Adipocyte (in vitro differentiated cells): ENCODE measurements around the gene ODF2.
"Not testable (repeated sequence)": the region's sequence is repeated elsewhere in the genome, so short reads cannot be mapped to it uniquely, and the experiment has no call there.

Experiments
- DNase-seq: peaks from one replicate; pipeline ENCODE4 v3.0.0-alpha.2; 2015; ENCODE audit warnings: low read depth
- H3K27me3 ChIP-seq: replicated peaks from 2 replicates; pipeline ENCODE4 v1.7.0; 2013; ENCODE audit warnings: mild to moderate bottlenecking, low read length, moderate library complexity; ENCODE audit not compliant: control insufficient read depth, insufficient read depth
- H3K36me3 ChIP-seq: 2 replicates; pipeline ENCODE4 v1.7.0; 2013; ENCODE audit warnings: low read length, mild to moderate bottlenecking, moderate library complexity; ENCODE audit not compliant: control insufficient read depth, insufficient read depth, severe bottlenecking
- H3K4me1 ChIP-seq: 2 replicates; pipeline ENCODE4 v1.7.0; 2013; ENCODE audit warnings: mild to moderate bottlenecking, low read length, moderate library complexity; ENCODE audit not compliant: control insufficient read depth, insufficient read depth
- H3K4me3 ChIP-seq: 2 replicates; pipeline ENCODE4 v1.7.0; 2013; ENCODE audit warnings: mild to moderate bottlenecking, low read length, moderate library complexity
- H3K9ac ChIP-seq: 2 replicates; pipeline ENCODE4 v1.7.0; 2013; ENCODE audit warnings: mild to moderate bottlenecking, low read length, moderate library complexity
- H3K9me3 ChIP-seq: 2 replicates; pipeline ENCODE4 v1.7.0; 2013; ENCODE audit warnings: mild to moderate bottlenecking, low read length, moderate library complexity; ENCODE audit not compliant: control insufficient read depth

The ODF2 gene

DNA sequence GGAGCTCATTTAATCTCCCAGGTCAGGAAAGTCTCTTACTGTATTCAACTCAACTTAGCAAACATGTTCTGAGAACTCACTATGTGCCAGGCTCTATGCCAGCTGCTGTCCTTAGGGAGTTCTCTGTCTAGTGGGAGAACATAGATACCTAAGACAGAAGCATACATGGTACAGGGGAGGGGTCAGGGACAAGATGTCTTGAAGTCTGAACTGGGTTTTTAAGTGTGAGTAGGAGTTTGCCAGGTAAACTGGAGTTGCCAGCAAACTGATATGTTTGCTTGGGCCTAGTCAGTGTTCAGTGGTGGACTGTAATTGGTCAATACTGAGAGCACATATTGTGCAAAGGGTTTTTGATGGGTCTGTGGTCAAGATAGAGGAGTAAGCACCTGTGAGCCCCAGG, 30.4 kb downstream of the ODF2 start:
- Histone ChIP-seq H3K36me3 (peaks cover 61% of the 10 kb centered on the region), H3K4me1 (no peaks in the 10 kb centered on the region), H3K4me3 (no peak overlapping the region), H3K9me3 (no peaks in the 10 kb centered on the region), H3K27me3 (no peaks in the 10 kb centered on the region), H3K9ac (no peak overlapping the region)
- DNase-seq = no peak

GRCh38 chr9:128493424-128493823, 37.6 kb downstream of the ODF2 start:
- DNase-seq = no peak
- Histone ChIP-seq H3K4me3 (no peak overlapping the region), H3K27me3 (no peaks in the 10 kb centered on the region), H3K36me3 (peaks cover 40% of the 10 kb centered on the region), H3K9ac (no peak overlapping the region), H3K9me3 (no peaks in the 10 kb centered on the region), H3K4me1 (no peaks in the 10 kb centered on the region)

DNA sequence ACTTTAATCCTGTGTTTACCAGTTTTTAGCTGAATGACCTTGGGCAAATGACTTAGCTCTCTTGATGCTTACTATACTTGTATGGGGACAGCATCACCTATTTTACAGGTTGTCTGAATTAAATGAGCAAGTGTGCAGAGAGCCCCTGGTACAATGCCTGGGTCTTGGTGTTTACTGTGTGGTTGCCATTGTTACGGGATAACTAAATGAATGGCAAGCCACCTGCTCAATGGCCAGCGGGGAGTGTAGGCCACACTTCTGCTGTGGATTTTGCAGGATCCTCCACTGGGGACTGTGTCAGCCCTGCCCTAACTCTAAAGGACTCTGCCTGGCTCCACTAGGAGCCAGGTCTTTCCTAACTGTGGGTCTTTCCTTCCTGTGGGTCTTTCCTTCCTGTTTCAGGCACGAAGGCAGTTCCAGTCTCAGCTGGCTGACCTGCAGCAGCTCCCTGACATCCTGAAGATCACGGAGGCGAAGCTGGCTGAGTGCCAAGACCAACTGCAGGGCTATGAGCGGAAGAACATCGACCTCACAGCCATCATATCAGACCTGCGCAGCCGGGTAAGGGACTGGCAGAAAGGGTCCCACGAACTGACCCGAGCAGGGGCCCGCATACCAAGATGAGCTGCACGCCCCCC, 38.4 kb downstream of the ODF2 start:
- no peaks in the 10 kb centered on the region for H3K27me3 ChIP-seq
- H3K4me3 ChIP-seq = no peak overlapping the region
- H3K4me1 ChIP-seq = no peaks in the 10 kb centered on the region
- no peak overlapping the region for H3K9ac ChIP-seq
- no peak for DNase-seq
- no peaks in the 10 kb centered on the region for H3K9me3 ChIP-seq
- peaks cover 45% of the 10 kb centered on the region for H3K36me3 ChIP-seq

- Histone ChIP-seq H3K27me3 (no peaks in the 10 kb centered on the region), H3K4me1 (no peaks in the 10 kb centered on the region), H3K9me3 (no peaks in the 10 kb centered on the region), H3K9ac (no peak overlapping the region), H3K36me3 (peaks cover 42% of the 10 kb centered on the region), H3K4me3 (no peak overlapping the region)
- no peak for DNase-seq
Observed at GRCh38 chr9:128494746-128495129, 38.9 kb downstream of the ODF2 start.

- no peak overlapping the region for H3K4me3 ChIP-seq
- H3K9ac ChIP-seq = no peak overlapping the region
- no peaks in the 10 kb centered on the region for H3K27me3 ChIP-seq
- peaks cover 45% of the 10 kb centered on the region for H3K36me3 ChIP-seq
- peaks cover 2% of the 10 kb centered on the region for H3K4me1 ChIP-seq
- no peak for DNase-seq
- no peaks in the 10 kb centered on the region for H3K9me3 ChIP-seq
Observed at GRCh38 chr9:128495296-128495695, 39.5 kb downstream of the ODF2 start.

GRCh38 chr9:128495804-128496417, 40.1 kb downstream of the ODF2 start:
- H3K9me3 ChIP-seq = no peaks in the 10 kb centered on the region
- H3K4me3 ChIP-seq = no peak overlapping the region
- peaks cover 41% of the 10 kb centered on the region for H3K36me3 ChIP-seq
- H3K4me1 ChIP-seq = peaks cover 8% of the 10 kb centered on the region
- no peaks in the 10 kb centered on the region for H3K27me3 ChIP-seq
- no peak overlapping the region for H3K9ac ChIP-seq
- DNase-seq = no peak

DNA sequence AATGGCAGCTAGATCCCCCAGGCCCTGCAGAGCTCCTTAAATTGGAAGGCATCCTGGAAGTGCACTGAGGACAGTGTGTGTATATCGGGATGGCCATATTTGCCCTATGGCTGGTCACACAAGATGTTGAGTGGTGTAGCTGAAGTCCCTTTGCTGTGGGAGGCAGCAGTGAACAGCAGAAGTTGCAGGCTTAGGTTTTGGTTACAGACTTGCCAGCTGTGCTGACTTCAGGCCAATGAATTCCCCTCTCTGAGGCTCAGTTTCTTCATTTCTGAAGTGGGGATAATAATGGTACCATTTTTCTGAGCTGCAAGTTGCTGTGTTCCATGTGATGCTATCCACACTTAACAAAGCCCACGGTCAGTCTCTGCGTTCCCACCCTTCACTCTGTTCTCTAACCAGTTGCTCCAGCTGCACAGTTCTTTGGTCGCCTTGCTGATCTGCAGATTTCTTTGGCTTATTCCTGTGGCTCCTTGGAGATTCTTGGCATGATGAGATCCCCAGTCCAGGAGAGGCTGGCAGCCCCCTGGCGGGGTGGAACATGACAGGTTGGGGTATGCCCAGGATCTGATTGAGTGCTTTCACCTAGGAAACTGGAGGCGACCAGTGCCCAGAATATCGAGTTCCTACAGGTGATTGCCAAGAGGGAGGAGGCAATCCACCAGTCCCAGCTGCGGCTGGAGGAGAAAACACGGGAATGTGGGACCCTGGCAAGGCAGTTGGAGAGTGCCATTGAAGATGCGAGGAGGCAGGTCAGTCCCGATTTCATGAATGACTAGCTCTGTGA, 42.2 kb downstream of the ODF2 start:
- H3K27me3 ChIP-seq = no peaks in the 10 kb centered on the region
- H3K4me3 ChIP-seq = no peak overlapping the region
- no peak overlapping the region for H3K9ac ChIP-seq
- DNase-seq = no peak
- H3K36me3 ChIP-seq = peaks cover 37% of the 10 kb centered on the region
- peaks cover 12% of the 10 kb centered on the region for H3K4me1 ChIP-seq
- H3K9me3 ChIP-seq = no peaks in the 10 kb centered on the region

DNA sequence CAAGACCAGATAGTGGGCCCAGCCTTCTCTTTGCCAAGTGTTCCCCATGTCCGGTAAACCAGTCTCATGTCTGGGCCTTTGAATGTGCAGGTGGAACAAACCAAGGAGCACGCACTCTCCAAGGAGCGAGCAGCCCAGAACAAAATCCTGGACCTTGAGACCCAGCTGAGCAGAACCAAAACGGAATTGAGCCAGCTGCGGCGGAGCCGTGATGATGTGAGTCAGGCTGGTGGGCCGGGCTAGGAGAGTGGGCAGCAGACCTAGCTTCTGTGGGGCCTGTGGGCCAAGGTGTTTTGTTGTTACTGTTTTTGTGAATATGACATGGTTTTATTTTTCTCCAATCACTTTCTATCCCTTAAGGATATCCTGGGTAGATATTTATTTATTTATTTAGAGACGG, 43.1 kb downstream of the ODF2 start:
- Histone ChIP-seq H3K9me3 (no peaks in the 10 kb centered on the region), H3K36me3 (peaks cover 37% of the 10 kb centered on the region), H3K4me1 (peaks cover 16% of the 10 kb centered on the region), H3K27me3 (no peaks in the 10 kb centered on the region), H3K4me3 (no peak overlapping the region), H3K9ac (no peak overlapping the region)
- DNase-seq = no peak

DNA sequence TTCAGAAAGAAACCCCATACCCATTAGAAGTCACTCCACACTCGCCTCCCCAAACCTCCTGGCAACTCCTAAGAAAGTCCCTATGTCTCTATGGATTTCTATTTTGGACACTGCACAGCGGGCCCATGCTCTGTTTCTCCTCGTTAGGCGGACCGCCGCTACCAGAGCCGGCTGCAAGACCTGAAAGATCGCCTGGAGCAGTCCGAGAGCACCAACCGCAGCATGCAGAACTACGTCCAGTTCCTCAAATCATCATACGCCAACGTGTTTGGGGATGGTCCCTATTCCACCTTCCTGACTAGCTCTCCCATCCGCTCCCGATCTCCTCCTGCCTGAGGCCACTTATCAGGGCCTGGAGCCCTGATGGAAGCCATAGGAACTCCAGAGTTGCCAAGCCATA, 44.1 kb downstream of the ODF2 start:
- H3K4me3 ChIP-seq = no peak overlapping the region
- no peaks in the 10 kb centered on the region for H3K27me3 ChIP-seq
- H3K36me3 ChIP-seq = peaks cover 32% of the 10 kb centered on the region
- peaks cover 18% of the 10 kb centered on the region for H3K4me1 ChIP-seq
- H3K9me3 ChIP-seq = no peaks in the 10 kb centered on the region
- H3K9ac ChIP-seq = no peak overlapping the region
- DNase-seq = no peak

DNA sequence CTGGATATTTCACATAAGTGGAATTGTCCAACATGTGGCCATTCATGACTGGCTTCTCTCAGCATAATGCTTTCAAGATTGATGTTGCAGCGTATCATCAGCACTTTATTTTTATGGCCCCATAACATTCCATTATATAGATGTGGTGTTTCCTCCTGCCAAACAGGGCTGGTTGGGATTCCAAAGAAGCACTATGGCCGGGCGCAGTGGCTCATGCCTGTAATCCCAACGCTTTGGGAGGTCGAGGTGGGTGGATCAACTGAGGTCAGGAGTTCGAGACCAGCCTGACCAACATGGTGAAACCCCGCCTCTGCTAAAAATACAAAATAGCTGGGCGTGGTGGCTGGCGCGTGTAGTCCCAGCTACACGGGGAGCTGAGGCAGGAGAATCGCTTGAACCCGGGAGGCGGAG, 47.6 kb downstream of the ODF2 start:
- Histone ChIP-seq H3K4me1 (peaks cover 25% of the 10 kb centered on the region), H3K36me3 (peaks cover 12% of the 10 kb centered on the region), H3K4me3 (peak overlapping the region; percentile 100)
- DNase-seq, H3K9me3 ChIP-seq, H3K27me3 ChIP-seq, H3K9ac ChIP-seq: not testable (repeated sequence)

DNA sequence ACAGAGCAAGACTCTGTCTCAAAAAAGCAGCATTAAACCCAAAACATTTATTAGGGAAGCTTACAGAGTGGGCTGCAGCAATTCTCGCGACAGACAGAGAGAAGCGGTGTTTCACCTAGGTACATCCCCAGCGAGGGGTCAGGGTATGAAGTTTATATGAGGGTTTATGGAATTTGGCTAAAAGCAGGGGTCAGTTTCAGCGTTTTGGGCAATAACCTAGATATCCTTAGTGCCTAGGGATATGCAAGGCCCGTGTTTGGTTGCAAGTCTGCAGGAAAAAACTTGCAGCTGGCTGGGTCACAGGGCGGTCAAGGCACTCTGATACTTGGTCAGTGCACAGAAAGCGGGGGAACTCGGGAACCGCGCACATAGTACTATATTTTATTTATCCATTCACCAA, 48.1 kb downstream of the ODF2 start:
- Histone ChIP-seq H3K36me3 (peaks cover 10% of the 10 kb centered on the region), H3K4me3 (peak overlapping the region; percentile 100), H3K9me3 (no peaks in the 10 kb centered on the region), H3K4me1 (peaks cover 25% of the 10 kb centered on the region), H3K27me3 (no peaks in the 10 kb centered on the region), H3K9ac (peak overlapping the region; percentile 98)
- peak; percentile 42 for DNase-seq
